Vagina (tissue), 2 donors: Measurements from ENCODE around the gene KLHL20.

ENCODE experiments used
- POLR2A ChIP-seq, 2 donors: fragments of 450-650 bp; IDR thresholded peaks; one replicate each; pipeline ENCODE4 v1.6.1; 2017; ENCODE audit warnings: antibody characterized with exemption in 2 of 2, mild to moderate bottlenecking in 2 of 2, moderate library complexity in 2 of 2
- POLR2AphosphoS5 ChIP-seq, 2 donors: sonication (generic); formaldehyde crosslinking; IDR thresholded peaks; one replicate each; pipeline ENCODE4 v1.9.0; 2017; ENCODE audit warnings: antibody characterized with exemption in 2 of 2, mild to moderate bottlenecking in 2 of 2, low read depth in 1 of 2; ENCODE audit not compliant: insufficient read depth in 1 of 2
- TF ChIP-seq, protein P1 (sequence below), 3 experiments: fragments of 450-650 bp in 2 of 3; fragments of 200-600 bp in 1 of 3; sonication (generic) in 1 of 3; IDR thresholded peaks; one replicate each; pipeline ENCODE4 v1.5.1; 2017 to 2019; ENCODE audit warnings: antibody characterized with exemption in 3 of 3, mild to moderate bottlenecking in 2 of 3, moderate library complexity in 2 of 3

DNA sequence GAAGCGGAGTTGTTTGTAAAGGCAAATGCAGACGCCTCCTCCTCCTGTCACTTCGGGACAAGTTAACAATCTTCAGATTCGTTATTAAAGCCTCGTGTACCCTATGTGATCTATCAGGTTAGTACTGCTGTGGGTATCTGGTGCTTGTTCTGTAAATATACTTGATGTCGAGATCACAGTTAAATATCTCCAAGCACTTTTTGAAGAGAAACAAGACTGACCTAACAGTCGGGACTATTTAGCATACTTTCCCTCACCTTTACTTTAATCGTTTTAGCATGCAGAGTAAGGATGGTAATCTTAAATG lies 710 bp downstream of the KLHL20 start:
- TF ChIP-seq, protein P1, sequence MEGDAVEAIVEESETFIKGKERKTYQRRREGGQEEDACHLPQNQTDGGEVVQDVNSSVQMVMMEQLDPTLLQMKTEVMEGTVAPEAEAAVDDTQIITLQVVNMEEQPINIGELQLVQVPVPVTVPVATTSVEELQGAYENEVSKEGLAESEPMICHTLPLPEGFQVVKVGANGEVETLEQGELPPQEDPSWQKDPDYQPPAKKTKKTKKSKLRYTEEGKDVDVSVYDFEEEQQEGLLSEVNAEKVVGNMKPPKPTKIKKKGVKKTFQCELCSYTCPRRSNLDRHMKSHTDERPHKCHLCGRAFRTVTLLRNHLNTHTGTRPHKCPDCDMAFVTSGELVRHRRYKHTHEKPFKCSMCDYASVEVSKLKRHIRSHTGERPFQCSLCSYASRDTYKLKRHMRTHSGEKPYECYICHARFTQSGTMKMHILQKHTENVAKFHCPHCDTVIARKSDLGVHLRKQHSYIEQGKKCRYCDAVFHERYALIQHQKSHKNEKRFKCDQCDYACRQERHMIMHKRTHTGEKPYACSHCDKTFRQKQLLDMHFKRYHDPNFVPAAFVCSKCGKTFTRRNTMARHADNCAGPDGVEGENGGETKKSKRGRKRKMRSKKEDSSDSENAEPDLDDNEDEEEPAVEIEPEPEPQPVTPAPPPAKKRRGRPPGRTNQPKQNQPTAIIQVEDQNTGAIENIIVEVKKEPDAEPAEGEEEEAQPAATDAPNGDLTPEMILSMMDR (IDR thresholded peaks at IDR 0.05): no peak
- no peak for TF ChIP-seq POLR2A (IDR thresholded peaks at IDR 0.05)
- TF ChIP-seq POLR2AphosphoS5 (IDR thresholded peaks at IDR 0.05; ENCODE audit: insufficient read depth in 1 of 2, low read depth in 1 of 2): no peak
